Stomach (tissue), 9 donors: ENCODE results near the gene XG. TPM values are rescaled to one million over a fixed set of nuclear protein-coding genes. Genes with fewer than 3 reads are reported as not detected.
A peak's percentile ranks its signal among the peaks of the same experiment; 100 is the strongest.
"Not testable (repeated sequence)": the region's sequence is repeated elsewhere in the genome, so short reads cannot be mapped to it uniquely, and the experiment has no call there.

Experiments
- DNase-seq, 2 donors: peaks; one replicate each; pipeline versions ENCODE4 v3.0.0 to v3.0.0-alpha.2; 2013 to 2019
- H3K27ac ChIP-seq, 5 donors: fragments of 200-600 bp in 4 of 5; sonication (generic) in 4 of 5; one replicate each; pipeline ENCODE4 v1.5.1; 2013 to 2019; ENCODE audit warnings: mild to moderate bottlenecking in 1 of 5, moderate library complexity in 1 of 5
- H3K27me3 ChIP-seq, 3 donors: fragments of 200-600 bp; sonication (generic); one replicate each; pipeline ENCODE4 v1.5.1; 2017 to 2019; ENCODE audit warnings: mixed run types in 1 of 3
- H3K36me3 ChIP-seq, 4 donors: fragments of 200-600 bp; sonication (generic); 1 replicate in 3 of 4; 2 replicates in 1 of 4; pipeline ENCODE4 v1.5.1; 2016 to 2019
- H3K4me1 ChIP-seq, 4 donors: fragments of 200-600 bp; sonication (generic); one replicate each; pipeline ENCODE4 v1.5.1; 2016 to 2019
- H3K4me3 ChIP-seq, 4 donors: fragments of 200-600 bp; sonication (generic) in 3 of 4; one replicate each; pipeline ENCODE4 v1.5.1; 2016 to 2019; ENCODE audit warnings: mild to moderate bottlenecking in 1 of 4
- H3K9me3 ChIP-seq, 4 donors: fragments of 200-600 bp; sonication (generic); one replicate each; pipeline ENCODE4 v1.5.1; 2016 to 2019
- EP300 ChIP-seq: sonication (generic); formaldehyde crosslinking; IDR thresholded peaks from one replicate; pipeline ENCODE4 v1.6.1; 2017; ENCODE audit warnings: antibody characterized with exemption
- POLR2A ChIP-seq, 4 donors: fragments of 450-650 bp; IDR thresholded peaks; one replicate each; pipeline ENCODE4 v1.6.1; 2016; ENCODE audit warnings: antibody characterized with exemption in 4 of 4, control low read depth in 2 of 4, mild to moderate bottlenecking in 1 of 4, moderate library complexity in 1 of 4
- POLR2AphosphoS5 ChIP-seq, 3 donors: sonication (generic); formaldehyde crosslinking; IDR thresholded peaks; one replicate each; pipeline ENCODE4 v1.6.1; 2016; ENCODE audit warnings: antibody characterized with exemption in 3 of 3
- WGBS, 5 donors: extraction: QIAGEN DNeasy Blood & Tissue Kit in 3 of 5; methylation state at CpG; one replicate each; pipeline versions ENCODE4 v1.1.5 to v1.1.7; 2013 to 2018; 5-methylcytosine and 5-hydroxymethylcytosine counted together
- intact Hi-C: fragments of 100-400 bp; cut with DNase I; formaldehyde crosslinking; loops from one replicate; pipeline ENCODE4 v1.15.1; 2023; ENCODE audit warnings: low total_unique reads
- polyA plus RNA-seq, 3 donors: library from polyadenylated mRNA; stranded (reverse); fragments of 200-250 nt; gene quantifications; one replicate each; pipeline ENCODE4 v1.2.3, GENCODE V29; 2013
- total RNA-seq, 5 donors: library from RNA; depleted of rRNA; stranded (reverse); fragments of >200 nt; gene quantifications; one replicate each; pipeline versions ENCODE4 v1.1.0 to v1.2.3, GENCODE V29; 2014 to 2016
- TF ChIP-seq, protein P1 (sequence below), 7 experiments: fragments of 450-650 bp in 4 of 7; fragments of 200-600 bp in 3 of 7; sonication (generic) in 3 of 7; IDR thresholded peaks; one replicate each; pipeline ENCODE4 v1.5.1; 2016 to 2019; ENCODE audit warnings: antibody characterized with exemption in 7 of 7, control low read depth in 2 of 7, mild to moderate bottlenecking in 1 of 7
- donor health status: healthy with polysubstance abuse.
- donor health status: Bipolar disorder and iron deficiency.
- donor health status: healthy.

Gene XG
- total and polyA plus RNA-seq, 8 donors = 0.70 TPM; not detected in 7

DNA sequence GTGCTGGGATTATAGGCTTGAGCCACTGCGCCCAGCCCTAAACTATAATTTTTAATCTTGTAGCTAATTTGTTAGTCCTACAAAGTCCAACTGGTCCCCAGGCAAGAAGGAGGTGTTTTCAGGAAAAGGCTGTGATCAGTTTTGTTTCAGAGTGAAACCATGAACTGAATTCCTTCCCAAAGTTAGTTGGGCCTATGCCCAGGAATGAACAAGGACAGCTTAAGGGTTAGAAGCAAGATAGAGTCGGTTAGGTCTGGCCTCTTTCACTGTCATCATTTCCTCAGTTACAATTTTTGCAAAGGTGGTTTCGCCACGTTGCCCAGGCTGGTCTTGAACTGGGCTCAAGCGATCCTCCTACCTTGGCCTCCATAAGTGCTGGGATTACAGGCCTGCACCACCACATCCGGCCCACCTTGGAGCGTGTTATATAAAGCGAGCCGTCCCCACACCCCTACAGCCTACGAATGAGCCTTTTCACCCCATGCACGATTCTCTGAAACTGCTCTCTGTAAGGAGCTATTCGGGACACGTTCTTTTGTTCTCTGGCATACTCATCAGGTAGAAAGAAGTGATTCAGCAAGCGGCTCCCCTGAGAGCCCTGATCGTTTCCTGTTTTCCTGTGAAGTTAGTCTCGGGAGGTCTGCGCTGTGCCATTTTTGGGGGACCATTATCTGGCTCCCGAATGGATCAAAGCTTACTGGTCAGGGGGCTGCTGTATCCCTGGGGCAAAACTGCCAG, 52.4 kb downstream of the XG start:
- H3K4me3 ChIP-seq, H3K4me1 ChIP-seq, H3K36me3 ChIP-seq, intact Hi-C loops, H3K27me3 ChIP-seq, DNase-seq, H3K9me3 ChIP-seq: not testable (repeated sequence)
- peak overlapping the region in 1 of 5 donors; percentile 29 for H3K27ac ChIP-seq
- WGBS, 5 donors = 79 to 87% (median 85%) methylated on average over 11 to 18 of the region's 18 CpGs

- H3K4me3 ChIP-seq, DNase-seq, H3K9me3 ChIP-seq, H3K27me3 ChIP-seq, intact Hi-C loops, H3K36me3 ChIP-seq, H3K4me1 ChIP-seq: not testable (repeated sequence)
- 72 to 90% (median 77%) methylated on average over 5 to 20 of the region's 20 CpGs for WGBS, 5 donors
- H3K27ac ChIP-seq = peak overlapping the region in 1 of 5 donors; percentile 29
Observed at GRCh38 chrX:2804858-2805257, 53.0 kb downstream of the XG start.

GRCh38 chrX:2811271-2811670, 59.4 kb downstream of the XG start:
- H3K4me1 ChIP-seq = peaks cover 0 to 8% (median 0%) of the 10 kb centered on the region in 4 donors
- H3K36me3 ChIP-seq = no peaks in the 10 kb centered on the region
- intact Hi-C loops = loop anchor here (10.0 kb wide), 1 partner anchor 166 kb away; no protein-coding TSS in a partner anchor
- H3K4me3 ChIP-seq = no peak overlapping the region
- 80 to 88% (median 88%) methylated on average over 5 of the region's 5 CpGs for WGBS, 5 donors
- DNase-seq = no peak
- H3K27ac ChIP-seq = no peak overlapping the region
- no peaks in the 10 kb centered on the region for H3K27me3 ChIP-seq
- no peak for TF ChIP-seq POLR2A (IDR thresholded peaks at IDR 0.05)
- no peak for TF ChIP-seq EP300
- TF ChIP-seq POLR2AphosphoS5 (IDR thresholded peaks at IDR 0.05) = no peak
- TF ChIP-seq, protein P1, sequence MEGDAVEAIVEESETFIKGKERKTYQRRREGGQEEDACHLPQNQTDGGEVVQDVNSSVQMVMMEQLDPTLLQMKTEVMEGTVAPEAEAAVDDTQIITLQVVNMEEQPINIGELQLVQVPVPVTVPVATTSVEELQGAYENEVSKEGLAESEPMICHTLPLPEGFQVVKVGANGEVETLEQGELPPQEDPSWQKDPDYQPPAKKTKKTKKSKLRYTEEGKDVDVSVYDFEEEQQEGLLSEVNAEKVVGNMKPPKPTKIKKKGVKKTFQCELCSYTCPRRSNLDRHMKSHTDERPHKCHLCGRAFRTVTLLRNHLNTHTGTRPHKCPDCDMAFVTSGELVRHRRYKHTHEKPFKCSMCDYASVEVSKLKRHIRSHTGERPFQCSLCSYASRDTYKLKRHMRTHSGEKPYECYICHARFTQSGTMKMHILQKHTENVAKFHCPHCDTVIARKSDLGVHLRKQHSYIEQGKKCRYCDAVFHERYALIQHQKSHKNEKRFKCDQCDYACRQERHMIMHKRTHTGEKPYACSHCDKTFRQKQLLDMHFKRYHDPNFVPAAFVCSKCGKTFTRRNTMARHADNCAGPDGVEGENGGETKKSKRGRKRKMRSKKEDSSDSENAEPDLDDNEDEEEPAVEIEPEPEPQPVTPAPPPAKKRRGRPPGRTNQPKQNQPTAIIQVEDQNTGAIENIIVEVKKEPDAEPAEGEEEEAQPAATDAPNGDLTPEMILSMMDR (IDR thresholded peaks at IDR 0.05) = no peak
- H3K9me3 ChIP-seq = no peaks in the 10 kb centered on the region

DNA sequence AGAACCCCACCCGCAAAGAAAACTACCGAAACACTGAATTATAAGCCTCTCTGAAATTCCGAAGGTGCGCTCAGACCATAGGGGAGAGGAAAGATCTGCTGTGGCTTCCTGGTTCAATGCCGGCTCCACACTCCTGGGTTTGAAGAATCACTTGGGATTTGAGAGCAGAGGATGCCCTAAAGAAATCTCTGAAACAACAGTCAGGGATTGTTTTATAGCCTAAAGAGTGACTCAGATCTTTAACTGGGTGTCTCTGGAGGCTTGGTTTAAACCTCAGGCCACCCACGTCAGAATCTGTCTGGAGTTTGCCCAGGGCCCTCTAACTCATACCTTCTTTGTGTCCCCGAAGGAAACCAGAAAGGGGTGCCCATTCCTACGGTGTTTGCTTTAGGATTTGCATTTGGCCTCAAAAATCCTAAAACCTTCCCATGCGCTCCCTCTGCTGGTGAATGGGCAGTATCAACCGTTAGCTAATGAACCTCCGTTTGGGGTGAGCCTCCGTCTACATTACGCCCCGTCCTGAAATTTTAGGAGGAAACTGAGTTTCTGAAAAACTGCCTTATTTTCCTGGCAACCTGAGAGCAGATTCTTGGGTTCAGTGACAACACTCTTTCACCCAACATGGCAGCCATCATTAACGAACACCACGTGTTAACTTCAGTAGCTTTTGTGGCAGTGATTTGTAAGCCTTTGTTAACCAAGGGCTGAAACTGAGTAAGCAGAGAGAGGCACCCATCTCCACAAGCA, 60.5 kb downstream of the XG start:
- H3K9me3 ChIP-seq, H3K4me3 ChIP-seq, H3K27ac ChIP-seq, H3K36me3 ChIP-seq, H3K4me1 ChIP-seq, H3K27me3 ChIP-seq: not testable (repeated sequence)
- DNase-seq = peak; percentile 57 to 78
- TF ChIP-seq, protein P1 (IDR thresholded peaks at IDR 0.05) = peak in 5 of 7 experiments; percentile 24 to 79 (median 54)
- WGBS, 5 donors = 21 to 42% (median 24%) methylated on average over 10 to 14 of the region's 16 CpGs
- intact Hi-C loops = loop anchor here (10.0 kb wide), 1 partner anchor 168 kb away; no protein-coding TSS in a partner anchor

- no peak for DNase-seq
- Histone ChIP-seq H3K27ac (no peak overlapping the region), H3K36me3 (no peaks in the 10 kb centered on the region), H3K9me3 (no peaks in the 10 kb centered on the region), H3K4me3 (no peak overlapping the region), H3K27me3 (no peaks in the 10 kb centered on the region), H3K4me1 (peaks cover 0 to 7% (median 0%) of the 10 kb centered on the region in 4 donors)
- 79 to 84% (median 81%) methylated on average over 2 of the region's 2 CpGs for WGBS, 5 donors
- TF ChIP-seq POLR2AphosphoS5 (IDR thresholded peaks at IDR 0.05) (no peak), POLR2A (IDR thresholded peaks at IDR 0.05) (no peak), EP300 (no peak)
- TF ChIP-seq, protein P1 (IDR thresholded peaks at IDR 0.05) = no peak
- intact Hi-C loops = loop anchor here (10.0 kb wide), 1 partner anchor 172 kb away; no protein-coding TSS in a partner anchor
Observed at GRCh38 chrX:2817036-2817435, 65.2 kb downstream of the XG start.
